Epithelial cell of proximal tubule (primary cell): ENCODE data around the gene AKR1C4. TPM values are rescaled to one million over a fixed set of nuclear protein-coding genes. Genes with fewer than 3 reads are reported as not detected.

Experiments
- DNase-seq: peaks from one replicate; pipeline ENCODE4 v3.0.0-alpha.2; 2011; ENCODE audit warnings: low read depth
- H3K4me3 ChIP-seq: 2 replicates; pipeline ENCODE4 v1.5.1; 2011; ENCODE audit warnings: low read depth, mild to moderate bottlenecking, low read length
- CTCF ChIP-seq: conservative IDR thresholded peaks from 2 replicates; pipeline ENCODE4 v1.5.1; 2012; ENCODE audit warnings: low read depth, mild to moderate bottlenecking, low read length
- total RNA-seq: library from RNA; depleted of rRNA; stranded (reverse); fragments of >200 nt; gene quantifications from 2 replicates; pipeline ENCODE4 v1.2.3, GENCODE V29; 2015

Gene AKR1C4
- total RNA-seq, 1 donor from 2014 or later = not detected

GRCh38 chr10:5268234-5268633 is 71.6 kb downstream of the AKR1C4 start:
- no peak for DNase-seq
- no peak overlapping the region for H3K4me3 ChIP-seq
- no peak for TF ChIP-seq CTCF

Other genes with a start within 250 kb of the AKR1C4 start
- gene AKR1C1, start 233.4 kb upstream of the AKR1C4 start, total RNA-seq = 1.0 and 1.6 TPM in 2 replicates
- 1.0 and 4.4 TPM in 2 replicates for gene AKR1C2, start 193.0 kb upstream of the AKR1C4 start, total RNA-seq
- gene AKR1C3, start 102.4 kb upstream of the AKR1C4 start, total RNA-seq = 2.1 and 2.2 TPM in 2 replicates
- gene AKR1C8, start 11.7 kb upstream of the AKR1C4 start, total RNA-seq = not detected in 2 replicates
- not detected in 2 replicates for gene UCN3, start 168.1 kb downstream of the AKR1C4 start, total RNA-seq
- not detected in 2 replicates for gene TUBAL3, start 208.0 kb downstream of the AKR1C4 start, total RNA-seq
- 82.3 and 122 TPM in 2 replicates for gene NET1, start 215.7 kb downstream of the AKR1C4 start, total RNA-seq